Heart left ventricle (tissue), 13 donors: ENCODE results near the gene IL10RB.

Source experiments
- POLR2A ChIP-seq, 2 donors: fragments of 450-650 bp; IDR thresholded peaks; one replicate each; pipeline ENCODE4 v1.6.1; 2017; ENCODE audit warnings: antibody characterized with exemption in 2 of 2, mild to moderate bottlenecking in 2 of 2, moderate library complexity in 2 of 2
- TF ChIP-seq, protein P1 (sequence below), 12 donors: fragments of 200-600 bp; sonication (generic) in 4 of 12; IDR thresholded peaks; one replicate each; pipeline versions ENCODE4 v1.5.0 to v1.8.0; 2018 to 2022; ENCODE audit warnings: antibody characterized with exemption in 12 of 12, mild to moderate bottlenecking in 5 of 12
- donor health status: ischemic (EF 13 %, LVEDD 7.1; RV severe dilation, severe dysfunction).
- donor health status: DM: no; HTN: yes; CAD: no.
- donor health status: DM: no; HTN: no; CAD: no.
- donor health status: ischemic (EF 25% LVEDD 6.9; RV normal size, moderate dysfunction).
- donor health status: ischemic (EF 25% LVEDD 5.7; RV mildly dilated, moderate dysfunction).
- donor health status: ischemic (EF 35%, LVEDD 5.7; RV mildly dilated, moderate dysfunction).
- donor health status: nonischemic (EF 11% LVEDD 7.7; RV severe dilation, severe dysfunction).
- donor health status: DM: yes; HTN: yes; CAD: no.
- donor health status: PGD.
- donor health status: ischemic (EF 29% LVEDD 5.4; RV normal size, mild dysfunction).
- donor health status: nonischemic (EF 23%, LVEDD 6.1; RV moderate dilation, normal function).

DNA sequence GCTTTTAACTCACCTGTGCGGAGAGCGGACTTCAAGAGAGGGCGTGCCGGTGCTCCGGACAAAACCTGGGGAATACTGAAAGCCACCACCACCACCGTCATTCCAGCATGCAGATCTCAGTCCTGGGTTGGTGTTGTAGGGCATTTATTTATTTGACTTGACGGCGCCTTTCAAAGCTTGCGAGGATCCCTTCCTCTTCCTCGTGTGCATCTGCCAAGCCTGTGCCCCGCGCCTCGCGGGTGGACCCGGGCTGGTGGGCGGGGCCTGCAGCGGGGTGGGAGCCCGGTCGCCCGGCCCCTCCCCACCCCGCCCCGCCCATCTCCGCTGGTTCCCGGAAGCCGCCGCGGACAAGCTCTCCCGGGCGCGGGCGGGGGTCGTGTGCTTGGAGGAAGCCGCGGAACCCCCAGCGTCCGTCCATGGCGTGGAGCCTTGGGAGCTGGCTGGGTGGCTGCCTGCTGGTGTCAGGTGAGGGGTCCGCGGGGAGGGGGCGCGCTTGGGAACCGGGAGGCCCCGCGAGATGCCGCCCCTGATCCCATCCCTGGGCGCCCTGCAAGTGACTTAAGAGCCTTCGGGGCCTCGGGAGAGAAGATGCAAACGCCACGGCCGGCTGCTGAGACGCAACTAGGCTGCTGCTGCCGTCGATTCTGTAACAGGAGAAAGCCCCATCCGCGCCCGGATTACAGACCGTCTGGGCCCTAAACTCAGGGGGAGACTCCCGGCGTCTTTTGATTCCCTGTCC is at the start of gene IL10RB:
- TF ChIP-seq, protein P1, sequence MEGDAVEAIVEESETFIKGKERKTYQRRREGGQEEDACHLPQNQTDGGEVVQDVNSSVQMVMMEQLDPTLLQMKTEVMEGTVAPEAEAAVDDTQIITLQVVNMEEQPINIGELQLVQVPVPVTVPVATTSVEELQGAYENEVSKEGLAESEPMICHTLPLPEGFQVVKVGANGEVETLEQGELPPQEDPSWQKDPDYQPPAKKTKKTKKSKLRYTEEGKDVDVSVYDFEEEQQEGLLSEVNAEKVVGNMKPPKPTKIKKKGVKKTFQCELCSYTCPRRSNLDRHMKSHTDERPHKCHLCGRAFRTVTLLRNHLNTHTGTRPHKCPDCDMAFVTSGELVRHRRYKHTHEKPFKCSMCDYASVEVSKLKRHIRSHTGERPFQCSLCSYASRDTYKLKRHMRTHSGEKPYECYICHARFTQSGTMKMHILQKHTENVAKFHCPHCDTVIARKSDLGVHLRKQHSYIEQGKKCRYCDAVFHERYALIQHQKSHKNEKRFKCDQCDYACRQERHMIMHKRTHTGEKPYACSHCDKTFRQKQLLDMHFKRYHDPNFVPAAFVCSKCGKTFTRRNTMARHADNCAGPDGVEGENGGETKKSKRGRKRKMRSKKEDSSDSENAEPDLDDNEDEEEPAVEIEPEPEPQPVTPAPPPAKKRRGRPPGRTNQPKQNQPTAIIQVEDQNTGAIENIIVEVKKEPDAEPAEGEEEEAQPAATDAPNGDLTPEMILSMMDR (IDR thresholded peaks at IDR 0.05): no peak
- TF ChIP-seq POLR2A (IDR thresholded peaks at IDR 0.05): peak in 1 of 2 donors; percentile 65
